Measurements from ENCODE around the gene FGFR4. TPM values are rescaled to one million over a fixed set of nuclear protein-coding genes. Genes with fewer than 3 reads are reported as not detected.

The FGFR4 gene
- total RNA-seq, 1 experiment from 2014 or later: 24.6 TPM

DNA sequence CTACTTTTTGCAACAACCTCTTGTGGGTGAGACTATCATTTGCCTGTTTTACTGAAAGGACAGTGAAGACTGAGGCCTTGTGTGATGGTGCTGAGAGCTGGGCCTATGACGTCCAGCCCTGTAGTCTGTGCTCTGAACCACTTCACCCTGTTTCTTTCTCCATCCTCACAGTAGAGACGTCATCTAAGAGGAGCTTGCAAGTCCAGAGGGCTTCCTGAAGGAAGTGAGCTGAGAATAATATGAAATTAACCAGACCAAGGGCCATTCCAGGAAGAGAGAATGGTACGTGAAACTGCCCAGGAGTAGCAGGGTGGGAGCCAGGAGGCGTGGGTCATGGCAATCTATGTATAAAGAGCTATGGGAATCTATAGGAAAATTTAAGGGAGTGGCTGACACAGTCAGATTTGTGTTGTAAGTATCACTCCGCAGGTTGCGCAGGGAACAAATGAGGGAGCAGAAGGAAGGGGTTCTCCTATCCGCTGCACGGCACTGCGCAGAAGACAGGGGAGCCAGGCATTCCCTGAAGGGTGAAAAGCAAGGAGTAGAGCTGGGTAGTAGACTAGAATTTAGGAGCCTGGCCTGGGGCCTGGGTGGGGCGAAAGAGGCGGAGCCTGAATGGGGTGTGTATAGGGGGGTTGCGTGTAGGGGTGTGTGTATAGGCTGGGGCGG, 596 bp upstream of the FGFR4 start:
- H3K79me2 ChIP-seq (ENCODE audit: low read length): 0 out of 2 replicates have a peak, but pooled peaks cover 3% of the 10 kb centered on the region
- no peak; the same call in 1 of the 2 replicates for ATAC-seq
- no peak overlapping the region for H2AFZ ChIP-seq (ENCODE audit: low read length)
- TF ChIP-seq, protein P1, sequence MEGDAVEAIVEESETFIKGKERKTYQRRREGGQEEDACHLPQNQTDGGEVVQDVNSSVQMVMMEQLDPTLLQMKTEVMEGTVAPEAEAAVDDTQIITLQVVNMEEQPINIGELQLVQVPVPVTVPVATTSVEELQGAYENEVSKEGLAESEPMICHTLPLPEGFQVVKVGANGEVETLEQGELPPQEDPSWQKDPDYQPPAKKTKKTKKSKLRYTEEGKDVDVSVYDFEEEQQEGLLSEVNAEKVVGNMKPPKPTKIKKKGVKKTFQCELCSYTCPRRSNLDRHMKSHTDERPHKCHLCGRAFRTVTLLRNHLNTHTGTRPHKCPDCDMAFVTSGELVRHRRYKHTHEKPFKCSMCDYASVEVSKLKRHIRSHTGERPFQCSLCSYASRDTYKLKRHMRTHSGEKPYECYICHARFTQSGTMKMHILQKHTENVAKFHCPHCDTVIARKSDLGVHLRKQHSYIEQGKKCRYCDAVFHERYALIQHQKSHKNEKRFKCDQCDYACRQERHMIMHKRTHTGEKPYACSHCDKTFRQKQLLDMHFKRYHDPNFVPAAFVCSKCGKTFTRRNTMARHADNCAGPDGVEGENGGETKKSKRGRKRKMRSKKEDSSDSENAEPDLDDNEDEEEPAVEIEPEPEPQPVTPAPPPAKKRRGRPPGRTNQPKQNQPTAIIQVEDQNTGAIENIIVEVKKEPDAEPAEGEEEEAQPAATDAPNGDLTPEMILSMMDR (conservative IDR thresholded peaks at IDR 0.05; ENCODE audit: low read depth, low read length): no peak
- TF ChIP-seq EZH2 (IDR thresholded peaks at IDR 0.05; ENCODE audit: low read length, unreplicated experiment): no peak
- TF ChIP-seq EZH2phosphoT487 (IDR thresholded peaks at IDR 0.05; ENCODE audit: borderline replicate concordance, low read length): no peak
- intact Hi-C loops (cut with micrococcal nuclease): no loop called here
- ChIA-PET CTCF (interaction anchor here (0.6 to 1.1 kb wide), 2 partner anchors 15 to 216 kb away, joined by 8 to 9 read pairs; no protein-coding TSS in a partner anchor), POLR2A (ENCODE audit: unreplicated experiment) (interaction anchor here (0.5 kb wide), 1 partner anchor 77 kb away, joined by 3 read pairs; no protein-coding TSS in a partner anchor)
- no peaks in the 10 kb centered on the region for H3K36me3 ChIP-seq (ENCODE audit: low read depth, low read length)
- no peaks in the 10 kb centered on the region for H3K9me2 ChIP-seq (replicated peaks; ENCODE audit: low read length)
- H3K9ac ChIP-seq (ENCODE audit: low read length): no peak overlapping the region
- DNase-seq: no peak
- H3K4me3 ChIP-seq (ENCODE audit: low read length): no peak overlapping the region
- H3F3A ChIP-seq (ENCODE audit: low read length, unreplicated experiment): peaks cover 6% of the 10 kb centered on the region
- H4K20me1 ChIP-seq (ENCODE audit: low read length): no peaks in the 10 kb centered on the region
- H3K27me3 ChIP-seq (ENCODE audit: low read length): no peaks in the 10 kb centered on the region
- peak overlapping the region; percentile 33 for H3K4me2 ChIP-seq (ENCODE audit: low read length)
- peaks cover 8% of the 10 kb centered on the region; the same call in 1 of the 2 replicates for H3K4me1 ChIP-seq (ENCODE audit: insufficient read depth, low read length)
- H3K9me3 ChIP-seq (ENCODE audit: low read length): no peaks in the 10 kb centered on the region
- no peak overlapping the region for H3K27ac ChIP-seq (ENCODE audit: low read length)
- no TSS peak for BruUV-seq (replicated peaks)

DNA sequence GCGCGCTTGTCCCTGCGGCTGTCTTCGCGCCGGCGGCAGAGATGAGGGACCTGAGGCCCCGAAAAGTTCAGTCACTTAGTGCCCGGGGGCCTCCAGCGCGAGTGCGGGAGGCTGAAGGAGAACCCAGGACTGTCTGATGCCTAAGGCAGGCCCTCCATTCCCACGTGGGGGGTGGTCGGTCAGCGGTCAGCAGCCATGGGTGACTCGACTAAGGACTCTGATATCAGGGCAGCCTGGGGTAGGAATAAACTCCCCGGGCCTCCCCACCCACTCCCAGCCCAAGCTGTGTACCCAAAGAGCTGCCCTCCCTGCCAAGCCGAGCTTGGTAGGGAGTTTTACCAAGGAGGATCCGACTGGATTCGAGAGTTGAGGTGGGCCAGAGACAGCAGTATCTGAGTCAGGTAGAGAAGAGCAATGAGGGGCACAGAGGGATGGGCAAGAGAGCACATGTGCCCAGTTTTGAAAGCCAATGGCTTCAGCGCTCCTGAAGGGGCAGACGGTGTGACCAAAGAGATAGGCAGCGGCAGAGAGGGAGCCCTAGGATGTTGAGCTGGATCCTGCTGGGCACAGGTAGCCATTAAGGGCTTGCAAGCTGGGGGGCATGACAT, 787 bp downstream of the FGFR4 start:
- no peaks in the 10 kb centered on the region for H3K27me3 ChIP-seq (ENCODE audit: low read length)
- no peak for DNase-seq
- TSS peak; percentile 23 for BruUV-seq (replicated peaks)
- ATAC-seq: no peak
- no peaks in the 10 kb centered on the region for H3K9me2 ChIP-seq (replicated peaks; ENCODE audit: low read length)
- ChIA-PET CTCF (interaction anchor here (0.6 kb wide), 1 partner anchor 377 kb away, joined by 5 read pairs; no protein-coding TSS in a partner anchor), POLR2A (ENCODE audit: unreplicated experiment) (no interaction called here)
- H4K20me1 ChIP-seq (ENCODE audit: low read length): no peaks in the 10 kb centered on the region
- H3K9ac ChIP-seq (ENCODE audit: low read length): peak overlapping the region; percentile 66
- H3F3A ChIP-seq (ENCODE audit: low read length, unreplicated experiment): peaks cover 6% of the 10 kb centered on the region
- peak overlapping the region; percentile 98 for H2AFZ ChIP-seq (ENCODE audit: low read length)
- peak overlapping the region; percentile 100 for H3K4me2 ChIP-seq (ENCODE audit: low read length)
- intact Hi-C loops (cut with micrococcal nuclease): no loop called here
- 0 out of 2 replicates have a peak, but pooled peaks cover 3% of the 10 kb centered on the region for H3K79me2 ChIP-seq (ENCODE audit: low read length)
- H3K4me3 ChIP-seq (ENCODE audit: low read length): peak overlapping the region; percentile 92
- H3K36me3 ChIP-seq (ENCODE audit: low read depth, low read length): no peaks in the 10 kb centered on the region
- no peak overlapping the region for H3K27ac ChIP-seq (ENCODE audit: low read length)
- H3K4me1 ChIP-seq (ENCODE audit: insufficient read depth, low read length): peaks cover 8% of the 10 kb centered on the region; the same call in 1 of the 2 replicates
- no peaks in the 10 kb centered on the region for H3K9me3 ChIP-seq (ENCODE audit: low read length)
- TF ChIP-seq, protein P1 (conservative IDR thresholded peaks at IDR 0.05; ENCODE audit: low read depth, low read length): no peak
- TF ChIP-seq EZH2 (IDR thresholded peaks at IDR 0.05; ENCODE audit: low read length, unreplicated experiment) (no peak), EZH2phosphoT487 (IDR thresholded peaks at IDR 0.05; ENCODE audit: borderline replicate concordance, low read length) (no peak)
